ENCODE results near the gene ORMDL3. TPM values are rescaled to one million over a fixed set of nuclear protein-coding genes. Genes with fewer than 3 reads are reported as not detected.

Gene ORMDL3
- total and polyA plus RNA-seq, 10 of the 15 experiments (the other 5 are each of a cell fraction or from before 2014, with no cell fraction given), result 8.8 to 98.1 (median 49.9) TPM

DNA sequence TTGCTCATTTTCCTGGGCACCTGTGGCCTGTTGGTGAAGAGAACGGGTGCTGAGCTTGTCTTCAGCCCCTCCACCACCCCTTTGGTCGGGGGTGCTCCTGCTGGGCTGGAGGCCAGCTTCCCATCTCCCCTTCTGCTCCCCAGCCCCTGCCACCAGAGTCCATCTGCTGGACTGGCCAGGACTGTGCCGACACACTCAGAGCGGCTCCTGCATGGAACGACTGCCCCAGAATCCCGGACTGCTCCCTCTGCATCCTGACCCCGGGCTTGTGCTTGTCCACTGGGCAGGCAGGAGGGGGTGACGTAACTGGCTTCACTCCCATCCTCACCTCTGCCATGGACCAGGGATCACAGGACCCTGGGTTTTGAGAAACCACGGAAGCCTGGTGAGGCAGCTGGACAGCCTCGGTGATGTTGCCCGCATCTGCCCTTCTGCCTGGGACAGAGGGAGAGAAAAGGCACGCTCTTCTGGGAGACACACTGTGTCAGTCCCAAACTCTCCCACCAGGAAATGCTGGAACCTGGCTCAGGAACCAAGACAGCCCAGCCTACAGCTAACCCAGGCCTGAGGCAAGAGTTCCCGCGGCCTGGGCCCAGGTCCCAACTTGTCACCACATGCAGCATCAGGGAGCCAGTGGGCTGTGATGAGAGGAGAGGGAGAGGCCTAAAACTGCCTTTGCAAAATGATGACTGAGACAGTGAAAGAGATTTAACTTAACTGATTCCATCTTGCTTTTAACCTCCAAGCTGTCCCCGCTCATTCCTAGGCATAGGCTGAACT, 19.3 kb upstream of the ORMDL3 start (continued):
- TF ChIP-seq BCLAF1 (IDR thresholded peaks at IDR 0.05) (no peak), NRF1 (conservative IDR thresholded peaks at IDR 0.05; ENCODE audit: low read depth, low read length) (no peak), TCF3 (IDR thresholded peaks at IDR 0.05; ENCODE audit: borderline replicate concordance, insufficient read depth, low read depth, low read length) (no peak), EED (IDR thresholded peaks at IDR 0.05; ENCODE audit: low read depth) (no peak), ZNF384 (IDR thresholded peaks at IDR 0.05; ENCODE audit: borderline replicate concordance, low read depth, low read length) (no peak), BRCA1 (IDR thresholded peaks at IDR 0.05; ENCODE audit: low read depth, low read length) (no peak)
- TF ChIP-seq, protein P1, sequence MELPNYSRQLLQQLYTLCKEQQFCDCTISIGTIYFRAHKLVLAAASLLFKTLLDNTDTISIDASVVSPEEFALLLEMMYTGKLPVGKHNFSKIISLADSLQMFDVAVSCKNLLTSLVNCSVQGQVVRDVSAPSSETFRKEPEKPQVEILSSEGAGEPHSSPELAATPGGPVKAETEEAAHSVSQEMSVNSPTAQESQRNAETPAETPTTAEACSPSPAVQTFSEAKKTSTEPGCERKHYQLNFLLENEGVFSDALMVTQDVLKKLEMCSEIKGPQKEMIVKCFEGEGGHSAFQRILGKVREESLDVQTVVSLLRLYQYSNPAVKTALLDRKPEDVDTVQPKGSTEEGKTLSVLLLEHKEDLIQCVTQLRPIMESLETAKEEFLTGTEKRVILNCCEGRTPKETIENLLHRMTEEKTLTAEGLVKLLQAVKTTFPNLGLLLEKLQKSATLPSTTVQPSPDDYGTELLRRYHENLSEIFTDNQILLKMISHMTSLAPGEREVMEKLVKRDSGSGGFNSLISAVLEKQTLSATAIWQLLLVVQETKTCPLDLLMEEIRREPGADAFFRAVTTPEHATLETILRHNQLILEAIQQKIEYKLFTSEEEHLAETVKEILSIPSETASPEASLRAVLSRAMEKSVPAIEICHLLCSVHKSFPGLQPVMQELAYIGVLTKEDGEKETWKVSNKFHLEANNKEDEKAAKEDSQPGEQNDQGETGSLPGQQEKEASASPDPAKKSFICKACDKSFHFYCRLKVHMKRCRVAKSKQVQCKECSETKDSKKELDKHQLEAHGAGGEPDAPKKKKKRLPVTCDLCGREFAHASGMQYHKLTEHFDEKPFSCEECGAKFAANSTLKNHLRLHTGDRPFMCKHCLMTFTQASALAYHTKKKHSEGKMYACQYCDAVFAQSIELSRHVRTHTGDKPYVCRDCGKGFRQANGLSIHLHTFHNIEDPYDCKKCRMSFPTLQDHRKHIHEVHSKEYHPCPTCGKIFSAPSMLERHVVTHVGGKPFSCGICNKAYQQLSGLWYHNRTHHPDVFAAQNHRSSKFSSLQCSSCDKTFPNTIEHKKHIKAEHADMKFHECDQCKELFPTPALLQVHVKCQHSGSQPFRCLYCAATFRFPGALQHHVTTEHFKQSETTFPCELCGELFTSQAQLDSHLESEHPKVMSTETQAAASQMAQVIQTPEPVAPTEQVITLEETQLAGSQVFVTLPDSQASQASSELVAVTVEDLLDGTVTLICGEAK (IDR thresholded peaks at IDR 0.05; ENCODE audit: borderline replicate concordance), result no peak

Measured in GM12878 (cell line).